ENCODE measurements around the gene POLR2C. TPM values are rescaled to one million over a fixed set of nuclear protein-coding genes. Genes with fewer than 3 reads are reported as not detected.
"Not testable (repeated sequence)": the region's sequence is repeated elsewhere in the genome, so short reads cannot be mapped to it uniquely, and the experiment has no call there.

POLR2C gene
- total RNA-seq, 2 experiments from 2014 or later: 81.8 to 85.5 TPM

DNA sequence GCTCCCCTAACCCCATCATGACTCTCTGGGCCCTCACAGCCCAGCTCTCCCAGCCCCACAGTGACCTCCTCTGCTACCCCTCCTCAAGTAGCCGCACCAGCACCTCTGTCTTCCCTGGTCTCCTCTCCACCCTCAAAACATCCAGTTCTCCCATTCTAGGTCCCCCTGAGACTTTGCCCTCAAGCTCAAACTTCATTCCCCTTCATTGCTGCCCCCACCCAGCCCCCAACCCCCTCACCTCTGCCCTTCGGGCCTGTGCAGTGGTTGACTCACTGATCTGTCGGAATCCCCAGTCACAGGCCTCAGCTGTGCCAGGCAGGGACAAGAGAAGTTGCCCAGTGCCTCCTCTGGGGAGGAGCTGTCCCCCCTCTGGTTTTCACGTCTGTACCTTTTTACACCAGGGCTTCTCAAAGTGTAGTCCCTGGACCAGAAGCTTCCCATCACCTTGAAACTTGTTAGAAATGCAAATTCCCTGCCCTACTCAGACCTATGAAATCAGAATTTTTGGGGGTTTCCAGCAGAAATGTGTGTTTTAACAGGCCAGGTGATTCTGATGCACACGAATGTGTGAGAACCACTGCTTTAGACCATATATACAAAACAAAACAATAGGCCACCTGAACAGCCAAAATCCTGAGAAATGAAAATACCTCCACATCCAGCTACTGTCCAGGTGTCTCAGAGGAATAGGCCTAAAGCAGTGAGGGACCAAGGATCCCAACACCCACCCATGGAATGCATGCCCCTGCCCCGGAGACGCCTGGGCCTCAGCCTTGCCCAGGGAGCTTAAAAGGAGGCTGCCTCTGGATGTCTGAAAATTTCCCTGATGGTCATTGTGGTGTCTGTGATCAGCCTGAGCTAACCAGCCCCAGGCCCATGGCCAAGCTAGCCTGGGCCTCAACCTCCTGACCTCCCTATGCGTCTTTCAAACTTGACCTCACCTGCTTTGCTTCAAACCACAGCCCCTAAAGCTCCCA is 24.7 kb downstream of the POLR2C start:
- POLR2A ChIA-PET: interaction anchor here (1.6 kb wide), 1 partner anchor 50 kb away, joined by 6 read pairs; the partner anchor contains the start of gene CCDC102A

DNA sequence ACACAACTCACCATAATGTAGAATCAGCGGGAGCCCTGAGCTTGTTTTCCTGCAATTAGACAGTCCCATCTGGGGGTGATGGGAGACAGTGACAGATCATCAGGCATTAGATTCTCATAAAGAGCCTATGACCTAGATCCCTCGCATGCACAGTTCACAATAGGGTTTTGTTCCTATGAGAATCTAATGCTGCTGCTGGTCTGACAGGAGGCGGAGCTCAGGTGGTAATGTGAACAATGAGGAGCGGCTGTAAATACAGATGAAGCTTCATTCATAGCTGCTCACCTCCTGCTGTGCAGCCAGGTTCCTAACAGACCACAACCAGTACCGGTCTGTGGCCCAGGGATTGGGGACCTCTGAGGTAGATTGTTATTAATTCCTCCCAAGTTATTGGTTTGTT is 26.8 kb downstream of the POLR2C start:
- POLR2A ChIA-PET: no interaction called here
- CTCF ChIA-PET: interaction anchor here (1.3 kb wide), 1 partner anchor 31 kb away, joined by 5 read pairs; no protein-coding TSS in a partner anchor

More for the DNA sequence above, 24.7 kb downstream of the POLR2C start:
- CTCF ChIA-PET: interaction anchor here (0.7 to 1.5 kb wide), 7 partner anchors 12 to 452 kb away, joined by 3 to 6 read pairs (median 3); partner anchors contain the start of genes CIAPIN1 and COQ9

DNA sequence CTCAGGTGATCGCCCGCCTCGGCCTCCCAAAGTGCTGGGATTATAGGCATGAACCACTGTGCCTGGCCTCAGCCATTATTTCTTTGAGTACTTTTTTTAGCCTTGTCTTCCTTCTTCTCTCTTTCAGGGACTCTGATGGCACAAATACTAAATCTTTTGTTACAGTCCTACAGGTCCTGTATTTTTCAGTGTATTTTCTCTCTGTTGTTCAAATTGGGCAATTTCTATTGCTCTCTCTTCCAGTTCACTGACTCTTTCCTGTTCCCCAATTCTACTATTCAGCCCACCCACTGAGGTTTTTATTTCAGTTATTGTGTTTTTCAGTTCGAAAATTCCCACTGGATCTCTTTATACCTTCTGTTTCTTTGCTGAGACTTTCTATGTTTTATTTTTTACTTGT is 31.3 kb downstream of the POLR2C start:
- CTCF ChIA-PET: no interaction called here
- POLR2A ChIA-PET: no interaction called here

DNA sequence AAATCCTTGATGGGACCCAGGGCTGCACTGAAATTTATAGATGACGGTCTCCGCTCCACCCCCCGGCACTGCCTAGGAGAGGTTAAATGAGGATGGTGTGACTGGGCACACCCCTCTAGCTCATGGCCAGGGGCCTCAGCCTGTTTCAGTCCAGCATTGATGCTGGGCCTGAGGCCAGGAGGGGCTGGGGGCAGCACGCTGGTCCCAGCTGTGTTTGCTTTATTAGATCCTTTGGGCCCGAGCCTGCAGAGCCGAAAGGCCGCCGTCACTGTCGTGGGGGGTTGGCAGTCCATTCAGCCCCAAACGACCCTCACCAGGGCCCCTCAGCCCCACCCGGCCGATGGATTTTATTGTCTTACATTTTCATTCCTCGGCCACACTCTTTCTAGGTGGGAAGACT is 34.6 kb downstream of the POLR2C start:
- ChIA-PET POLR2A (no interaction called here), CTCF (no interaction called here)

DNA sequence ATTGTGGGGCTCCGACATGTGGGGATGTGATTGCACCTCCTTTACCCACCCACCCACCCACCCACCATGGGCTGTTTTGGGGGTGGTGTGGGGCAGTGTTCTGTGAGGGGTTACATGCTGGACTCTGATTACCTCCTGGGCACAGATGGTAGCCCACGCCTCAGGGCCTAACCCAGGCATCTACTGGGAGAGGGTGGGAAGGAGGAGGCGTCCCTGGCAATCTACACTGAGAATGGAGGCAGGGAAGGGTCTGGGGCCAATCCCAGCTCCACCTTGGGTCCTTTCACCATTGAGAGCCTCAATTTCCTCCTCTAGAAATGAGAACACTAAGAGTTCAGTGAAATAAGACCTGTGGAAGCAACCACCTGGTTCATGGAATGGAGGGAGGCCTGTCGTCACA is 35.6 kb downstream of the POLR2C start:
- CTCF ChIA-PET: no interaction called here
- POLR2A ChIA-PET: no interaction called here

DNA sequence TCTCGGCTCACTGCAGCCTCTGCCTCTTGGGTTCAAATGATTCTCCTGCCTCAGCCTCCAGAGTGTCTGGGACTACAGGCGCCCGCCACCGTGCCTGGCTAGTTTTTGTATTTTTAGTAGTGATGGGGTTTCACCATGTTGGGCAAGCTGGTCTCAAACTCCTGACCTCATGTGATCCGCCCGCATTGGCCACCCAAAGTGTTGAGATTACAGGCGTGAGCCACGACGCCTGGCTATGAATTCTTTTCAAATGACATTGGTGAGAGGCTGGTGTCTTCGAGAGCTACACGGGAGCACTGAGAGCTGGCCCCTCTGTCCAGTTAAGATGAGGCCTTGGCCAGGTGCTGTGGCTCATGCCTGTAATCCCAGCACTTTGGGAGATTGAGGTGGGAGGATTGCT is 37.5 kb downstream of the POLR2C start:
- CTCF ChIA-PET: interaction anchor here (0.9 to 1.3 kb wide), 2 partner anchors 81 to 136 kb away, joined by 3 read pairs; no protein-coding TSS in a partner anchor
- POLR2A ChIA-PET: not testable (repeated sequence)

DNA sequence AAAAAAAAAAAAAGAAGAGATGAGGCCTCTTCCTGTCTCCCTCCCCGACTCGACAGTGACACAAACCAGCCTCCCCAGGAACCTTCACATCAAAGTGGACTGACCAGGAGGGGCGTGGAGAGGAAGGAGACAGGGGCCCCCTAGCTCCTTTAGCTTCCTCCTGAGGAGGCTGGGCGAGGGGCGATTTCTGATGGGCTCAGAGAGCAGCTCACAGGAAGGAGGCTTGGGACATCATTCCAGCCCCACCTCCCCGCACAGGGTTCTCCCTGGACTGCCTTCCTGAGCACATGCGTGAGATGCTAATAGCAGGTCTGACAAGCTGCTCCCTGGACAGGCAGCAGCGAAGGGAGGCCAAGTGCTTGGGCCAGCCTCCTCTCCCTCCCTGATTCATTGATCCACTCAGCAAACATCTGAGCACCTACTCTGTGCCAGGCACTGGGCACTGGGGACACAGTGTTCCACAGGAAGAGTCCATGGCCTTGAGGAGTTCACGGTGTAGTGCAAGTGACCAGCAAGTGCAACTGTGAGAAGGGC is 38.2 kb downstream of the POLR2C start:
- ChIA-PET POLR2A (interaction anchor here (0.7 kb wide), 1 partner anchor 50 kb away, joined by 8 read pairs; no protein-coding TSS in a partner anchor), CTCF (interaction anchor here (0.7 to 1.3 kb wide), 3 partner anchors 34 to 136 kb away, joined by 3 to 5 read pairs (median 3); no protein-coding TSS in a partner anchor)

DNA sequence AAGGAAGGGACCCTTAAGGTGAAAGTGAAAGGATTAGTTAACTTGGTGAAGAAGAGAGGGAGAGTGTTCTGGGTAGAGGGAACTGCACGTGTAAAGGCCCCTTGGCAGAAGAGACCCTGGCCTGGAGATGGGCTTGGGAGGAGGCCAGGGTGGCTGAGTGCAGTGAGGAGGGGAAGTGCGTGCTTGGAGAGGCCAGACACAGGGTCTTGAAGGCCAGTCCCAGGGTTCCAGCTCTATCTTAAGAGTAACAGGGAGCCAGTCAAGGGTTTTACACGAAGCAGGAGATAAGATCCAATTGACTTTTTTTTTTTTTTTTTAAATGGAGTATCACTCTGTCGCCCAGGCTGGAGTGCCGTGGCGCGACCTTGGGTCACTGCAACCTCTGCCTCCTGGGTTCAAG is 39.0 kb downstream of the POLR2C start:
- ChIA-PET POLR2A (interaction anchor here (0.7 kb wide), 1 partner anchor 35 kb away, joined by 6 read pairs; no protein-coding TSS in a partner anchor), CTCF (interaction anchor here (0.7 kb wide), 1 partner anchor 15 kb away, joined by 3 read pairs; no protein-coding TSS in a partner anchor)

DNA sequence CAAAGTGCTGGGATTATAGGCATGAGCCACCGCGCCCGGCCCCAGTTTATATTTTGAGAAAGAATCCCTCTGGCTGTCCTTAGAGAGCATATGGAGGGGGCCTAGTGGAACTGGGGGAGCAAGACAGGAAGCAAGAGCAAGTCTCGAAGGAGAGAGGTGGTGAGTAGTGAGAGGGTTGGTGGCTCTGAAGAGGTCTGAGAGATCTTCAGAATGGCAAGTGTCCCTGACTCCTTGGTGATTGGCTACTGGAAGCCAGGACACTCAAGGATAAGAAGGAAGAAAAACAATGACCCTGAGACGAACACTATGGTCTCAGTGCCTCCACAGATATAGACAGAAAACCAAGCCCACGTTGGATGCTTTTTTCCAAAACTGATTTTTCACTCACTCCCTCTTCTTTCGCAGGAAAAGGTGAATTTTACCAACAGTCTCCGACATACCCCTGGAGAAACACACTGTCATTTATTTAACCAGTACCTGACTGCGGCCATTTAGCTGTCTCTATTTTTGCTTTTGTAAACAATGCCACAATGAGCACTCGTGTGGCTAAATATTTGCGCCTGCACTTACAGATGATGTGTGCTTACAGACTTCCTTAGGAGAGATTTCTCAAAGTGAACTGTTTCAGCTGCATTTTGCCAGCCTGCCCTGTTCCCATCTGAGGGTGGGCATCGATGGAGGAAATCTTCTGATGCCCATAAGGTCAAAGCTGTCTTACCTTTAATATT is 39.7 kb downstream of the POLR2C start:
- ChIA-PET POLR2A (interaction anchor here (0.5 to 0.7 kb wide), 2 partner anchors 21 to 36 kb away, joined by 3 to 6 read pairs; no protein-coding TSS in a partner anchor), CTCF (interaction anchor here (0.7 kb wide), 1 partner anchor 15 kb away, joined by 3 read pairs; no protein-coding TSS in a partner anchor)

DNA sequence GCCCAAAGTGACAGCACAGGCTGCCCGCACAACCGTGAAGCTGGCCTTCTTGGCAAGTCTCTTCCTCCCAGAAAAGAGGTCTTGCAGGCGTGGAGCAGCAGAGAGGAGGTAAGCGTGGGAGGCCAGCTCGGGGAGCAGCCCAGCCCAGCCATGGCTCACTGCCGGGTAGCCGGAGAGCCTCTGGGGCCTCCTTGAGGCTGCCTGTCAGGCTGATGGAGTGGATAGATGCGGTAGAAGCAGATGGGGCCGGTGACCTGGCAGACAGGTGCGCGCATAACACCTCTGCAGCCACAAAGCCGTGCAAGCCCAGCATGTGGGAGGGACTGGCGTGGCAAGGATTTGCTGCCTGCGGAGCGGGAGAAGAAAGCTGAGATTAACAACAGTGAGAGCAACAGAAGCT is 40.9 kb downstream of the POLR2C start:
- CTCF ChIA-PET: interaction anchor here (1.4 kb wide), 1 partner anchor 16 kb away, joined by 4 read pairs; no protein-coding TSS in a partner anchor
- POLR2A ChIA-PET: no interaction called here

DNA sequence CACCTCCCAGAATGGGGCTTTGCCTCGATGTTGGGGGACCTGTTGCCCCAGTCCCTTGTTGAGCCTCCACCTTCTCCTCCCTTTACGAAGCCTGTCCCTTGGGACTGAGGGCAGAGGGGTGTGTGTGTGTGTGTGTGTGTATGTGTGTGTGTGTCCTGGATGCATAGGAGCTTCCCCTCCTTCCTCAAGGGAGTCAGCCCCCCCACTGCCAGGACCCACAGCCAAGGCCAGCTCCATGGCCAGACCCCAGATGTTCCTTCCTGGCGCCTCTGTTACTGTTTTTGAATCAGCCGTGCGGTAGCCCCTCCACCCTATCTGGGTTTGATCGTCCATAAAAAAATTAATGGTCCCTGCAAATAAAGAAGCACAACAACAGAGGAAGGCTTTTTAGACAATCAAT is 41.5 kb downstream of the POLR2C start:
- ChIA-PET POLR2A (no interaction called here), CTCF (interaction anchor here (0.7 to 1.4 kb wide), 2 partner anchors 16 to 58 kb away, joined by 3 to 4 read pairs; no protein-coding TSS in a partner anchor)

DNA sequence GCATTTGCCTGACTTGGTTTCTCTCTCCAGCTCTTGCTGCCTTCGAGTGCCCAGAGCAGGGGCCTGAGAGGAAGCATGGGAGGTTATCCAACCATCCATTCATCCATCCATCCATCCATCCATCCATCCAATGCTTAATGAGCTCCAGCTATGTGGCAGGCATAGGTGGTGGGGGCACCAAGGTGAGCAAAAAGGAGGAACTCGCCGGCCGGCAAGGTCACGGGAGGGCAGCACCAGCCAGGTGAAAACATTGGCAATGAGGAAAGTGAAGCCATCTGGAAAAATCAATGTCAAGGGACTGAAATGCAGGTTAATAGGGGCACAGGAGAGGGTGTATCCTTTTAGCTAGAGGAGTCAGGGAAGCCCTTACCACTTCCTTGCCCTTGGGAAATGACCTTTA is 42.0 kb downstream of the POLR2C start:
- CTCF ChIA-PET: interaction anchor here (0.7 to 1.4 kb wide), 2 partner anchors 15 to 57 kb away, joined by 3 to 4 read pairs; no protein-coding TSS in a partner anchor
- POLR2A ChIA-PET: no interaction called here

DNA sequence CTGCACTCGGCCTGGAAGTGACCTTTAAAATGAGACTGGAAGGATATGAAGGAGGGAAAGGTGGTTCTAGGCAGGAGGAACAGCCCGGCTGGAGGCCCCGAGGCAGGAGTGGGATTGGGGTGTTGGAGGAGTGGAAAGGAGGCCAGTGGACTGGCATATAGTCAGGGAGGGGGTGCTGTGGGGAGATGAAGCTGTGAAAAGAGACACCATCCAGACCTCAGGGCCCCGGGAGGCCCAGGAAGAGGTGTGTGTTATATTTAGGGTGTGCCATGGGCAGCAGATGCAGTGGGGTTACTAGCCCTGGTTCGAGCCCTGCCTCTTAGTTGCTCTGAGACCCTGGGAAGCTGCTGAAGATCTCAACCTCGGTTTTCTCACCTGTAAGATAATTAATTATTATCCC is 42.7 kb downstream of the POLR2C start:
- POLR2A ChIA-PET: no interaction called here
- CTCF ChIA-PET: interaction anchor here (0.8 to 1.0 kb wide), 2 partner anchors 15 to 30 kb away, joined by 3 to 4 read pairs; no protein-coding TSS in a partner anchor

DNA sequence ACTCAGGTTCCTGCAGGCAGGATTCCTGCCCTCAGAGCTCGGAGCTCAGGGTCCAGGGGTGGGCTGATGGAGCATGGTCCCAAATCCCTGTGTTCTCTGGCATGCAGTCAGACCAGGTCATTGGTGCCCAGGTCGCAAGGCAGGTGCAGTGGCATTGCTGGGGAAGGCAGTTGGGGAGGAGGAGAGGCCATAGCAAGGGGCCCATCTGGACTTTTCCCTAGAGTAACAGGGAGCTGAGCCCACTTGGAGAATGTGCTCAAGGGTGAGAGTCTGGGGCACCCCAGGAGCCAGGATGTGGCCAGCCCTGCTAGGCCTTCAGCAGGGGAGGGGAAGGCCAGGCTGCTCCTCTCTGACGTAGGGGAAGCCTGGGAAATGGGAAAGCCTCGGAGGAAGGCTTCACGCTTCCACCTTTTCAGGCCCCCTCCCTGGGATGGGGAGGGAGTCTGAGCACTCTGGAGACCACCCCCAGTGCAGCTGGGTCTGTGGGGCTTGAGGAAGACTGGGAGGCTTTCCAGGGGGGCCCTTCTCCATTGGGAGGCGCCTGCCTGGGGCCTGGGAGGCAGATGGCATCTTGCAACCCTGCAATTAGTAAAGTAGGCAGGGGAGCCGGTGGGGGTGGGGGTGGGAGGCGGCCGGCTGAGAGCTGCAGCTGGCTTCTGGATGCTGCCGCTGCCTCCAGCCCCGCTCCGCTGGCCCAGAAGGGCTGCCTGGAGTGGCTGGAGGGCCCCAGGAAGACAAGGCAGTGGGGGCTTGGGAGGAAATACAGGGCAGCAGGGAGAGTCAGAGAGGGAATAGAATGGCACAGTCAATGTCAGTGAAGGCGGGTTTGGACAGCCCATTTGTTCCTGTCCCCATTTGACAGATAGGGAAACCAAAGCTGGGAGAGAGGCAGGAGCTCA is 44.9 kb downstream of the POLR2C start:
- POLR2A ChIA-PET: no interaction called here

DNA sequence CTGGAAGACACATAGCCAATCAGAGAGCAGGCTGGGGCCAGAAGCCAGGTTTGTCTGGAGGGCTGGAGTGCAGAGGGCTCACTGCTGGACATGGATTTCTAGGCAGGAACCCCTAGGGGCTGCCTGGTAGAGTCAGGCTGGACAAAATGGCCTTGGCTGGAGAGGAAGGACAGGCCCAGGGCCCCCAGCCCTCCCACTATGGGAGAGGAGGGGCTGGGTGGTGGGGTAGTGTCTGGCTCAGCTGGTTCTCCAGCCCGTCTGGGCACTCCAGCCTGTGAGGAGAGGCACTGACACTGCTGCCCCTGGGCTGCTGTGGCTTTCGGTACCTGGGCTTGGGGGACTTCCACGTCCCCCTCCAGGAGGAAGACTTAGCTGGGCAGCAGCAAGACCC is 45.6 kb downstream of the POLR2C start:
- POLR2A ChIA-PET: no interaction called here

More for the DNA sequence above, 44.9 kb downstream of the POLR2C start:
- CTCF ChIA-PET: interaction anchor here (2.1 kb wide), 1 partner anchor 12 kb away, joined by 7 read pairs; no protein-coding TSS in a partner anchor

DNA sequence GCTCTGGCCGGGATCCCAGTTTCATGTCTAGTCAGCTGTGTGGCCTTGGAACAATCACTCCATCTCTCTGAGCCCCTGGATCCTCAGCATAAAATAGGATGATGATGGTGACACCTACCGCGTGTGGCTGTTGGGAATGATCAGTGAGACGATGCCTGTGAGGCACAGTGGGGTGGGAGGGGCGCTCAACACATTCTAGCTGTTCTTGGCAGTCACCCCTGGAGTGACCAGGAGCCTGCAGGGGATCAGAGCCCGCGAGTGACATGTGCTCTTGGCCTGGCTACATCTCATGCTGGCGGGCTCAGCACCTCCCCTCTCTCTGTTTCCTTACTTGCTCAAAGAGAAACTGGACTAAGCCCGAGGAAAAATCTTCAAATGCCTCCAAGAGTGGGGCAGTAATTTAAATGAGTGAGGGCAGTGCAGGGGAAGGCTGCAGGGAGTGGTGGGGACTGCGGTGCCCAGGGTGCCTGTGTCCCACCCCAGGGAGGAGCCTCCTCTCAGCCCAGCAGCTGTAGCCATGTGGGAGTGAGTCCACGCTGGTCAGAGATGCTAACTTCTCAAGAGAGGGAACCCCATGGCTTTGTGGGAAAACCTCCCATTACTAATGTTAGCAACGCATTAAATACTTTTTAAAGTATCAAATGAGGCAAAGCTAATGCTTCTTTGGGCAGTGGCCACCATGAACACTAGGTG is 46.9 kb downstream of the POLR2C start:
- POLR2A ChIA-PET: interaction anchor here (0.6 kb wide), 1 partner anchor 18 kb away, joined by 9 read pairs; no protein-coding TSS in a partner anchor
- CTCF ChIA-PET: no interaction called here

More for the DNA sequence above, 45.6 kb downstream of the POLR2C start:
- CTCF ChIA-PET: interaction anchor here (0.8 to 2.1 kb wide), 2 partner anchors 12 to 37 kb away, joined by 3 to 7 read pairs; no protein-coding TSS in a partner anchor

DNA sequence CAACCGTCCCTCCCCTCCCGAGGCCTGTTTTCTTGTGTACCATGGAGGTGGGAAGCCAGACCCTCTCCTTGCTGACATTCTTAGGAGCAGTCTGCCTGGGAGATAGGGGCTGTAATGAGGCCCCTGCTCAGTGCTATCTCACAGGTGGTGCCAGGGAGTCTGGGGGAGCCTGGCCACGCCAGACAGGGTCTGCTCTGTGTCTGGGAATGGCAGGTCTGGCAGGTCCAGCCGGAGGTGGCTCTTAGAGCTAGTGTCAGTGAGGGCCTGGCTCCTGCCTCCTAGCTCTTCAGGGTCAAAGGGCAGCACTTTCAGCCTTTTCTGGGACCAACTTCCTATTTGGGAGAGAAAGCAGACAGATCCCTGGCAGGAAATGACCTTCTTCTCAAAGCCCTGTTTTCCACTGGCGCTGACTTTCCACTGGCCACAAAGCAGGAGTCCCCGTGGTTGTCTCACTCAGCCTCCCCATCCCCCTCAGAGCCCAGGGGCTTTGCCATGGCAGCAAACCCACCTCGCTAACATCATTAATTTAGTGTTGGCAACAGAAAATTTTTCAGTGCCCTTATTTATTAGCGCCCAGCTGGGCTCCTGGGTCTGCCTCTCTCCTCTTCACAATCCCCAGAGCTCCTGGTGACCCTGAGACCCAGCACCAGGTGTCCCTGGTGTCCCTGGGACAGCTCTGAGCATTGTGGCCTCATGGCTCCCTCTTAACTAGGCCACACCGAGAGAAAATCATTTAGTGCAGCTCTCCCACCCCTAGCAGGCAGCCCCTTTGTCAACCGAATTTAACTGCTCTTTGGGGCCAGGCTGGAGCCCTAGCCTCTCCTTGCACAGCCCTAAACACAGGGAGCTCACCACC is 47.8 kb downstream of the POLR2C start:
- POLR2A ChIA-PET: interaction anchor here (0.6 kb wide), 1 partner anchor 17 kb away, joined by 9 read pairs; no protein-coding TSS in a partner anchor
- CTCF ChIA-PET: no interaction called here

All from activated CD8-positive, alpha-beta memory T cell treated with anti-CD3 and anti-CD28 coated beads for 36 hours (primary cell).